Fibroblast of the aortic adventitia (primary cell): ENCODE results near the gene ZNF546. TPM values are rescaled to one million over a fixed set of nuclear protein-coding genes. Genes with fewer than 3 reads are reported as not detected.

Experiments
- DNase-seq: peaks from one replicate; pipeline ENCODE4 v3.0.0-alpha.2; 2010; ENCODE audit warnings: low read depth
- H3K4me3 ChIP-seq: 2 replicates; pipeline ENCODE4 v1.5.1; 2011; ENCODE audit warnings: low read depth, mild to moderate bottlenecking, control low read depth, low read length, moderate library complexity
- total RNA-seq: library from RNA; depleted of rRNA; stranded (reverse); fragments of >200 nt; gene quantifications from 2 replicates; pipeline ENCODE4 v1.2.3, GENCODE V29; 2012; ENCODE audit warnings: low replicate concordance
- TF ChIP-seq, protein P1 (sequence below): IDR thresholded peaks from 2 replicates; pipeline ENCODE4 v1.5.1; 2011; ENCODE audit warnings: mild to moderate bottlenecking, low read length, control low read depth, inconsistent platforms; ENCODE audit not compliant: insufficient read depth

Gene ZNF546
- total RNA-seq, 1 donor, result 7.1 TPM

DNA sequence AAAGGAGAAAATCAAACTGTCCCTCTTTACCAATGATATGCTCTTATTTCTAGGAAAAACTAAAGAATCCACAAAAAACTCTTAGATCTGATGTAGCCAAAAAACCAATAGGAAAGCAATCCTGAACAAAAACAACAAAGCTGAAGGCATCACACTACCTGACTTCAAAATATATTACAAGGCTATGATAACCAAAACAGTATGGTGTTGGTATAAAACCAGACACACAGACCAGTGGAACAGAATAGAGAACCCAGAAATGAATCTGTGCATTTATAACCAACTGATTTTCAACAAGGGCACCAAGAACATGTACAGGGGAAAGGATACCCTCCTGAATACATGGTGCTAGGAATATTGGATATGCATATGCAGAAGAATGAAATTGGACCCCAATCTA, 9.7 kb upstream of the ZNF546 start:
- no peak overlapping the region for H3K4me3 ChIP-seq
- TF ChIP-seq, protein P1, sequence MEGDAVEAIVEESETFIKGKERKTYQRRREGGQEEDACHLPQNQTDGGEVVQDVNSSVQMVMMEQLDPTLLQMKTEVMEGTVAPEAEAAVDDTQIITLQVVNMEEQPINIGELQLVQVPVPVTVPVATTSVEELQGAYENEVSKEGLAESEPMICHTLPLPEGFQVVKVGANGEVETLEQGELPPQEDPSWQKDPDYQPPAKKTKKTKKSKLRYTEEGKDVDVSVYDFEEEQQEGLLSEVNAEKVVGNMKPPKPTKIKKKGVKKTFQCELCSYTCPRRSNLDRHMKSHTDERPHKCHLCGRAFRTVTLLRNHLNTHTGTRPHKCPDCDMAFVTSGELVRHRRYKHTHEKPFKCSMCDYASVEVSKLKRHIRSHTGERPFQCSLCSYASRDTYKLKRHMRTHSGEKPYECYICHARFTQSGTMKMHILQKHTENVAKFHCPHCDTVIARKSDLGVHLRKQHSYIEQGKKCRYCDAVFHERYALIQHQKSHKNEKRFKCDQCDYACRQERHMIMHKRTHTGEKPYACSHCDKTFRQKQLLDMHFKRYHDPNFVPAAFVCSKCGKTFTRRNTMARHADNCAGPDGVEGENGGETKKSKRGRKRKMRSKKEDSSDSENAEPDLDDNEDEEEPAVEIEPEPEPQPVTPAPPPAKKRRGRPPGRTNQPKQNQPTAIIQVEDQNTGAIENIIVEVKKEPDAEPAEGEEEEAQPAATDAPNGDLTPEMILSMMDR, result no peak
- DNase-seq, result no peak

DNA sequence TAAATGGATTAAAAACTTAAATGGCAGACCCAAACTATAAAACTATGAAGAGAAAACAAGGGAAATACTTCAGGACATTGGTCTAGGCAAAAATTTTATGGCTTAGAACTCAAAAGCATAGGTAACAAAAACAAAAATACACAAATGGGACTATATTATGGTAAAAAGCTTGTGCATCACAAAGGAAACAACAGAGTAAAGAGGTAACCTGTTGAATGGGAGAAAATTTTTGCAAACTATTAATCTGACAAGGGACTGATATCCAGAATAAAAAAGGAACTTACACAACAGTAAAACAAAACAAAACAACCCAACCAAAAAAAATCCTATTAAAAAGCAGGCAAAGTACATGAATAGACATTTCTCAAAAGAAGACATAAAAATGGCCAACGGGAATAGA, 9.3 kb upstream of the ZNF546 start:
- H3K4me3 ChIP-seq, result no peak overlapping the region
- DNase-seq, result no peak
- TF ChIP-seq, protein P1, result no peak

DNA sequence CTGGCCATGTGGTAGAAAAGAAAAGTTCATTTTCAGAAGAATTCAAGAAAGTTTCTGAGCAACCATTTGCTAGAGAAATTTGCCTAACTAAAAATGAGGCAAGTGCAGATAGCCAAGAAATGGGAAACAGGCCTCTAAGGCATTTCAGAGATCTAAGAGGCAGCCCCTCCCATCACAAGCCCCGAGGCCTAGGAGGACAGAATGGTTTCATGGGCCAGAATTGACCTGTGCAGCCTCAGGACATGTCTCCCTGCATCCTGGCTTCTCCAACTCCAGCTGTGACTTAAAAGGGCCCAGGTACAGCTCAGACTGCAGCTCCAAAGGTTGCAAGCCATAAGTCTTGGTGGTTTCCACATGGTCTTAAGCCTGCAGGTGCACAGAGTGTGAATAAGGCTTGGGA, 3.3 kb upstream of the ZNF546 start:
- DNase-seq, result no peak
- TF ChIP-seq, protein P1, result no peak
- H3K4me3 ChIP-seq, result no peak overlapping the region

DNA sequence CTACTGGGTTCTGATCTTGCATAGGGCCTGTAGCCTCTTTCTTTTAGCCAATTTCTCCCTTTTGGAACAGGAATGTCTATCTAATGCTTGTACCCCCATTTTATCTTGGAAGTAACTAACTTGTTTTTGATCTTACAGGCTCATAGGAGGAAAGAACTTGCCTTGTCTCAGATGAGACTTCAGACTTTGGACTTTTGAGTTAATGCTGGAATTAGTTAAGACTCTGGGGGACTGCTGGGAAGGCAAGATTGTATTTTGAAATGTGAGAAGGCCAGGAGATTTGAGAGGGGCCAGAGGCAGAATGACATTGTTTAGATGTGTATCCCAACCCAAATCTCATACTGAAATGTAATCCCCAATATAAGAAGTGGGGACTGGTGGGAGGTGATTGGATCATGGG, 2.5 kb upstream of the ZNF546 start:
- DNase-seq, result no peak
- no peak overlapping the region for H3K4me3 ChIP-seq
- TF ChIP-seq, protein P1, result no peak

DNA sequence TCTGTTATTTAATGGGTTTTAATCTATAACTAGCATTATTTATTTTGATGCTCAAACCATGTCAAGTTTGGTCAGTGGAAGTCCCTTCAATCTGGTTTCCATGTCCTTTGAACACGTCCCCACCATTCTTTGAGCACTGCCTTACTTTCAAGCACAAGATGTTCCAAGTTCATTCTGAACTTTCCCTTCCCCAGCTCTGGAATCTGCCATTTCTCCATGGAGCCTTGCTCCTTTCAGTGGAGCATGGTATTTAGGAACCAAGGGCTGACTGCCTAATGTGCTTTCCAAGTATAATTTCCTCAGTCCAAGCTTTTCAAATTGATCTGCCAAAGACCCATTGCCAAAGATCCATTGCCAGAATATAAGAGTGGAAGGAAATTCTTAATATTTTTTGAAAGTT, 1.1 kb upstream of the ZNF546 start:
- DNase-seq, result peak; percentile 18
- TF ChIP-seq, protein P1, result no peak
- H3K4me3 ChIP-seq, result peak overlapping the region; percentile 91

DNA sequence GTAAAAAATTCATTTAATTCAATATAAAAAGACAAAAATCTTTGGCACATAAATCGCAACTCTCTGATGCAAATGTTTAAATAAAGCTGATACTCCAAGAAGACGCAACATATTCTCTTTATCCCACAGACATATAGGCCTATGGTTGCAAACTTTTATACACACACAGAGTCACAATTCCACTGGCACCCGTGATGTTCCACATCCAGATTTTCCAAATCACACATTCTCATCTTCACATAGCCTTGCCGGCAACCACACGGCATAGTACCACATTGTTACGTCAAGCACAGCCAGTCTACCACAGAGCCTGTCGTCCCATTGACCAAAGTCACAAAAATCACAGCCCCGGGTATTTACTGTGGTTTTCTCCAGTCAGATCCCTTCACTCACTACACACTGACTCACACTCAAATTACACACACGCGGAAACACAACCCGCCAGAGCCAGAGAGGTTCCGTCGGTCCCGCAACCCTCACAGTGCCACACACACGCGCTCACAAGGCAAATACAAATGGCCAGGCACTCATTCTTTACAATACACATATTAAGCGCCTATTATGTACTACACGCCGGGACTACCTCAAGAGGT, 546 bp upstream of the ZNF546 start:
- peak overlapping the region; percentile 91 for H3K4me3 ChIP-seq
- TF ChIP-seq, protein P1, result no peak
- DNase-seq, result peak; percentile 64

DNA sequence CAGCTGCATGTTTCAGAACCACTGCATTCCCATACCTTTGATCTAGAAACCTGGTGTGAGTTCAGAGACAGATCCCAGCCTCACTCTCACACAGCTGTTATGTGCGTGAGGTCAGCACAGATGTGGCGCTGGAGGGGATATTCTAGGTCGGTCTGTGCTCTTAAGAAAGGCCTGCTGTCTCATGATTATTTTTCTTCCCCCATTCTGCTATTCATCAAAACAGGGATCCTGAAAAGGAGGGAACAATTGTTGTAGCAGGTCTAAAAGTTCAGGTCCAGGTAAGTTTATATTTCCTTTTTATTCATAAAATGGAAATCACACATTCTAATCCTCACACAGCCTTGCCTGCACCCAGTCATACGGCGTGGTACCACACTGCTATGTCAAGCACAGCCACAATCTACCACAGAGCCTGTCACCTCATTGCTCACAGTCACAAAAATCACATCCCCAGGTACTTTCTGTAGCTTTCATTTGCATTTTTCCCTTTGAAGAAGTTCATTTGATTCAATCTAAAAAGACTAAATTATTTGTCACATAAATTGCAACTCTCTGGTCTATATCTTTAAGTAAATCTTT, 867 bp downstream of the ZNF546 start:
- TF ChIP-seq, protein P1, result no peak
- H3K4me3 ChIP-seq, result peak overlapping the region; percentile 91
- peak; percentile 20 for DNase-seq
